ENCODE measurements around the gene SLC6A16.

SLC6A16 gene

DNA sequence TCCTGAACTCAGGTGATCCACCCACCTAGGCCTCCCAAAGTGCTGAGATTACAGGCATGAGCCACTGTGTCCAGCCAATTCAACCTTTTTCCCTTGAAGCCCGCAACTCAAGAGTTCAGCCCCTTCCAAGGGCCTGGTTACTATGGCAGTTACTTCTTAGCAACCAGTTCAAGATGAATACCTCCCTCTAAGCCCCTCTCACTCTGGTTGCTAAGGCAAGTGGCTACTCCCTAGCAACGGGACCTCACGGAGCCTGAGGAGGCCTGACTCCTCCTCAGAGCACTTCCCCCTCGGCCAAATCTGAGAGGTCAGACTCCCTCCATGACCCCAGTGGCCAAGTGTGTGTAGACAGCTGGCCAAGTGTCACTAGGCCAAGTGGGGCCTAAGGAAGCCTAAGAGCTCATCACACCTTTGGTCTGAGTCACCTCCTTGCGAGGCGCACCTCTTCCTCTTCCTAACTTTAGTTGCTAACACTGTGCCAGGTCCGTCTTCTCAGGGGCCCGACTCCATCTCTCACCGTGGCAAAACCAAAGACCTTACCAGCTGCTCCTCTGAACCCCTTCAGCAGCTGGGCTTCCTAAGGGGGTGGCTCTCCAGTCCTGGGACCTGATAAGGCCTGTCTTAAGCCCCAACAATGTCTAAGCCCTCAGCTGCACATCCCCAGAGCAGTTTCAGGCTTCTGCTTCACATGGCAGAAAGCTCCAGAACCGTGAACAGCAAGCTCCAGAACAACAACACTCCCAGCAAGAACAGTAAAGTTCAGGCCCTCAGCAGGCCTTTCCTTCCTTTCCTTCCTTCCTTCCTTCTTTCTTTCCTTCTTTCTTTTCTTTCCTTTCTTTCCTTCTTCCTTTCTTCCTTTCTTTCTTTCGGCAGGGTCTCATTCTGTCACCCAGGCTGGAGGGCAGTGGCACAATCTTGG lies 19.8 kb upstream of the SLC6A16 start:
- no peak for DNase-seq (ENCODE audit: low read depth)
- H3K4me3 ChIP-seq (ENCODE audit: low read depth, low read length), result no peak overlapping the region
- TF ChIP-seq, protein P1, sequence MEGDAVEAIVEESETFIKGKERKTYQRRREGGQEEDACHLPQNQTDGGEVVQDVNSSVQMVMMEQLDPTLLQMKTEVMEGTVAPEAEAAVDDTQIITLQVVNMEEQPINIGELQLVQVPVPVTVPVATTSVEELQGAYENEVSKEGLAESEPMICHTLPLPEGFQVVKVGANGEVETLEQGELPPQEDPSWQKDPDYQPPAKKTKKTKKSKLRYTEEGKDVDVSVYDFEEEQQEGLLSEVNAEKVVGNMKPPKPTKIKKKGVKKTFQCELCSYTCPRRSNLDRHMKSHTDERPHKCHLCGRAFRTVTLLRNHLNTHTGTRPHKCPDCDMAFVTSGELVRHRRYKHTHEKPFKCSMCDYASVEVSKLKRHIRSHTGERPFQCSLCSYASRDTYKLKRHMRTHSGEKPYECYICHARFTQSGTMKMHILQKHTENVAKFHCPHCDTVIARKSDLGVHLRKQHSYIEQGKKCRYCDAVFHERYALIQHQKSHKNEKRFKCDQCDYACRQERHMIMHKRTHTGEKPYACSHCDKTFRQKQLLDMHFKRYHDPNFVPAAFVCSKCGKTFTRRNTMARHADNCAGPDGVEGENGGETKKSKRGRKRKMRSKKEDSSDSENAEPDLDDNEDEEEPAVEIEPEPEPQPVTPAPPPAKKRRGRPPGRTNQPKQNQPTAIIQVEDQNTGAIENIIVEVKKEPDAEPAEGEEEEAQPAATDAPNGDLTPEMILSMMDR (IDR thresholded peaks at IDR 0.05; ENCODE audit: control insufficient read depth, extremely low read depth, insufficient read depth), result no peak

DNA sequence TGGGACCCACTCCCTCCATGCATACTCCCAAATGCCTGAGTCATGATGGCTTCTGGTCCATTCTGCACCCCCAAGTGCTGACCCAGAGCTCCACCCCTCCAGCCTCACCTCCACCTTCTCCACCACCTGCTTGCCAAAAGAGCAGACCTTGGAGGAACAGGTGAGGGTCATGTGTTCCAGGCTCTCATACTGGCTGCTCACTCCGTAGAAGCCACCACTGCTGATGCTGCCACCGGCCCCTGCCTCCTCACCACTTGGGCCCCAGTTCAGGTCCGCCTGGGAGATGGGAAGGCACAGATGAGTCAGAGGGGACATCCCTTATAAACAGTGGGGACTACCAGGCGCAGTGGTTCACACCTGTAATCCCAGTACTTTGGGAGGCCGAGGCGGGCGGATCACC lies 18.1 kb upstream of the SLC6A16 start:
- TF ChIP-seq, protein P1 (IDR thresholded peaks at IDR 0.05; ENCODE audit: control insufficient read depth, extremely low read depth, insufficient read depth), result no peak
- no peak overlapping the region for H3K4me3 ChIP-seq (ENCODE audit: low read depth, low read length)
- DNase-seq (ENCODE audit: low read depth), result no peak

DNA sequence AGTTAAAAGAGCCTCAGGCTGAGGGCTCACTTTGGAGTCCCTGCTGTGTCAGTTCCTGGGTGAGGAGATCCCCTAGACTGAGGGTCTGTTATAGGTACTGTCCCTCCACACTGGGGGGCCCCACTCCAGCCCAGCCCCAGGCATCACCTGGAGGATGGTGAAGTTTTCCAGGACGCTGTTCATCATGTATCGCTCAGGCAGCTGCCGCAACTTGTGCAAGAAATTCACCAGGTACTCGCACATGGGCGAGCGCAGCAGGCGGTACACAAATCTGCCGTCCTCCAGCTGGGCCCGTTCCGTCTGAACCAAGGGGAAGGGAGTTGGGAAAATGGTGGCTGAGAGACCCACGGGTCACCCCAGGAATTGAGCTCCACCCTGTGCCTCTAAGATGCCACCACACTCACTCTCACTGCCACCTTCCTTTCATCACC lies 17.3 kb upstream of the SLC6A16 start:
- no peak for DNase-seq (ENCODE audit: low read depth)
- no peak overlapping the region for H3K4me3 ChIP-seq (ENCODE audit: low read depth, low read length)
- TF ChIP-seq, protein P1 (IDR thresholded peaks at IDR 0.05; ENCODE audit: control insufficient read depth, extremely low read depth, insufficient read depth), result no peak

DNA sequence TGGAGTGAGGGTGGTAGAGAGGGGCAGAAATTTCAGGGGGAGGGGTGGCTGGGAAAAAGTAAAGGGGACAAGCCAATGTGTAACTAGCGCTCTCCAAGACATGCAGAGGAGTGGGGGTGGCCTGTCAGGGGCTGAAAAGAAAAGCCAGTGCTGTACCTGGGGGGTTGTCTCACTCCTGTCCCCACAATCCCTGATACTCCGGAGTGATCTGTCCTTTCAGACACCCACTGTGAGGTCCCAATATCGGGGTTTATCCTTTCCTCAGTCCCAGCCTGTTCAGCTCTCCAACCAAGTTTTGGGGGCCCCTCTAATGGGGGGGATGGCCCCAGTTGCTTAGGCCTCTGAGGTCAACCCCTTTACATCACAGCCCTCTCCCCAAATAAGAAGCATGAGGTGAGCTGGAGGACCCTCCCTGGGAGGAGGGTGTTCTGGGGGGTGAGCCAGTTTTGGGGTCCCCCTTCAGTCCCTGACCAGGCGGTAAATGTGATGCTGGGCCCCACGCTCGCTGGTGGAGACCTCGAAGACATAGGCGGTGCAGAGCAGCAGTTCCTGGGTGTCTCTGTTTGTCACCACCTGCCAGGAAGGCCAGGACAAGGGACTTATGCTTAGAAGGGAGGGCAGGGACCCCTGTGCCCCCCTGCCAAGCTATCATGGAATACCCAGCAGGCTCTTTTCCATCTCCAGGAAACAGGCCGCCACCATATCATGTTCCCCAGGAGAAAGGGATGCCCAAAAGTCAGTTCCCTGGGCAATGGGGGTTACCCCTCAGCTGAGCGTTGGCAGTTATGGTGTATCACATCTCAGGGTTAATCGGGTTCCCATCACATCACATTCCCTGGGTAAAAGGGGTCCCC lies 16.1 kb upstream of the SLC6A16 start:
- no peak for DNase-seq (ENCODE audit: low read depth)
- no peak overlapping the region for H3K4me3 ChIP-seq (ENCODE audit: low read depth, low read length)
- TF ChIP-seq, protein P1 (IDR thresholded peaks at IDR 0.05; ENCODE audit: control insufficient read depth, extremely low read depth, insufficient read depth), result no peak

DNA sequence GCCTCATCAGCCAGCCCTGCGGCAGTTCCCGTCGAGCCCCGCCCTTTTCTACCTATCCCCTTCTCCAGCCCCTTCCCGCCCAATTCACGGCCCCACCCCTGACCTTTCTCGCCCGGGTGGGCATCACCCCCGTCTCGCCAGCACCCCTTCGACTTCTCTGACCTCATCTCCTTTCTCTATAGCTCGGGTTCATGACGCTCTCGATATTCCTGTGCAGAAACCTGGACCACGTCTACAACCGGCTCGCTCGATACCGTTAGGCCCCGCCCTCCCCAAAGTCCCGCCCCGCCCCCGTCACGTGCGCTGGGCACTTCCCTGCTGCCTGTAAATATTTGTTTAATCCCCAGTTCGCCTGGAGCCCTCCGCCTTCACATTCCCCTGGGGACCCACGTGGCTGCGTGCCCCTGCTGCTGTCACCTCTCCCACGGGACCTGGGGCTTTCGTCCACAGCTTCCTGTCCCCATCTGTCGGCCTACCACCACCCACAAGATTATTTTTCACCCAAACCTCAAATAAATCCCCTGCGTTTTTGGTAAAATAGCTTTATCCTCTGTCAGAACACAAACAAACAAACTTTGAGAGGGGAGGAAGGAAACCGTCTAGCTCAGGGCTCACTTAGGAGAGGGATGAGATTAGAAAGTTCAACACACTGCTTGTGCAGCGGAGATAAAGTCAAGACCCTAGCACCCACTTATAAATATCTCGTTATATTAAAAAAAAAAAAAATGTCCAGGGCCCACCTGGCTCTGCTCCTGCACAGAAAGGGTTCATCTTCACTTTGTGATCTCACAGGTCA lies 15.3 kb upstream of the SLC6A16 start:
- H3K4me3 ChIP-seq (ENCODE audit: low read depth, low read length), result no peak overlapping the region
- no peak for DNase-seq (ENCODE audit: low read depth)
- TF ChIP-seq, protein P1 (IDR thresholded peaks at IDR 0.05; ENCODE audit: control insufficient read depth, extremely low read depth, insufficient read depth), result no peak

DNA sequence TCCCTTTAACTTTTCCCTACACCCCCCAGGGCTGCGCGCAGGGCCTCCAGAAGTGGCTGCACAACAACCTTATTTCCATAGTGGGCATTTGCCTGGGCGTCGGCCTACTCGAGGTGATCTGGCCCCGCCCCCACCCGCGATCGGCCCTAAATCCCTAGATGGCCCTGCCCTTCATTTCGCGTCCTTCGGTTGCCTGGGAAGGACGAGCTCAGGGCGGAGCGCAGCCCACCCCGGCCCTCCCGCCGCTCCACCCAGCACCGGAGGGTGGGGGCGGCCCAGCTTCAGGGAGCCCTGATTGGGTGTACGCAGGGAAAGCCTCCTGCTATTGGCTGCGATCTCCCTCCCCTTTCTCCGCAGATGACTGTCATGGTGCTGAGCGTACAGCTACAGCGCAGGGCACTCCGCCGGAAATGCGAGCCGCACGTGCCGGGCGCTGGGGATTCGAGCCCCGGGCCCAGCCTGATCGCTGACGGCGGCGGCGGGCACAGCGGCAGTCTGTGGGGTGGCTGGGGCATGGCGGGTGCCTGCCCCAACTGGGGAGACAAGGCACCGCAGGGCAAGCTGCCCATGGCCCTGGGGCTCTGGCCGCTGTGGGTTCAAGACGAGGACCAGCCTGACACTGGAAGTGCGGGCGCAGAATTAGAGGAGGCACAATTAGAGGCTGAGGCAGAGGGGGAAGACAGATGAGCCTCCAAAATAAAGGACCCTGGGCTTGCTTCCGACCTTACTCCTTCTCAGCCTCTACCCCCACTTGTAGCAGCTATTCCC lies 14.5 kb upstream of the SLC6A16 start:
- H3K4me3 ChIP-seq (ENCODE audit: low read depth, low read length), result no peak overlapping the region
- TF ChIP-seq, protein P1 (IDR thresholded peaks at IDR 0.05; ENCODE audit: control insufficient read depth, extremely low read depth, insufficient read depth), result no peak
- DNase-seq (ENCODE audit: low read depth), result no peak

Measured in LNCaP clone FGC (cell line).